ENCODE results near the gene SLC22A23.

Gene SLC22A23

DNA sequence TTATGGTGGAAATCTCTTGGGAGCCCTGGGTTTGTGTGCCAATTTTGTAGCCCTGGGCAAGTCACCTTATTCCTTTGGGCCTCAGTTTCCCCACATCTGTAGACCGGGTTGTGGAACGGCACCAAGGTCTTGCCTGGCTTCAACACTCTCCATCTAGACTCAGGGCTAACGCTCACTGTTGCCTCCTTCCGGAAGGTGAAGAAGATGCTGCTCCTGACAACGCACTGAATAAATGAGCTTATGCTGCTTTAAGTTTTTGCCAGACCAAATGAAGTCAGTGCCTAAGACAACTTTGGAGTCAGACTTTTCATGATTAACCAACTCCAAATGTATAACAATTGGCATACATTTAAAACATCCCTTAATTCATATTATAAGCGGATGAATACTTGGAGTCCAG is 145.0 kb downstream of the SLC22A23 start:
- Histone ChIP-seq H3K27me3 (ENCODE audit: insufficient read depth, low read length) (no peaks in the 10 kb centered on the region), H3K36me3 (ENCODE audit: insufficient read depth, low read depth, low read length) (no peaks in the 10 kb centered on the region), H3K27ac (ENCODE audit: low read length) (no peak overlapping the region), H3K9me3 (ENCODE audit: insufficient read depth, low read depth, low read length) (no peaks in the 10 kb centered on the region), H3K4me3 (ENCODE audit: low read length) (no peak overlapping the region), H3K4me1 (ENCODE audit: insufficient read depth, low read length) (no peaks in the 10 kb centered on the region), H3K9ac (ENCODE audit: low read depth, low read length) (no peak overlapping the region)

- Histone ChIP-seq H3K9me3 (ENCODE audit: insufficient read depth, low read depth, low read length) (no peaks in the 10 kb centered on the region), H3K9ac (ENCODE audit: low read depth, low read length) (no peak overlapping the region), H3K4me1 (ENCODE audit: insufficient read depth, low read length) (no peaks in the 10 kb centered on the region), H3K27ac (ENCODE audit: low read length) (no peak overlapping the region), H3K4me3 (ENCODE audit: low read length) (no peak overlapping the region), H3K27me3 (ENCODE audit: insufficient read depth, low read length) (no peaks in the 10 kb centered on the region), H3K36me3 (ENCODE audit: insufficient read depth, low read depth, low read length) (0 out of 2 replicates have a peak, but pooled peaks cover 4% of the 10 kb centered on the region)
These were observed 146.1 kb downstream of the SLC22A23 start for GRCh38 chr6:3310703-3311102.

DNA sequence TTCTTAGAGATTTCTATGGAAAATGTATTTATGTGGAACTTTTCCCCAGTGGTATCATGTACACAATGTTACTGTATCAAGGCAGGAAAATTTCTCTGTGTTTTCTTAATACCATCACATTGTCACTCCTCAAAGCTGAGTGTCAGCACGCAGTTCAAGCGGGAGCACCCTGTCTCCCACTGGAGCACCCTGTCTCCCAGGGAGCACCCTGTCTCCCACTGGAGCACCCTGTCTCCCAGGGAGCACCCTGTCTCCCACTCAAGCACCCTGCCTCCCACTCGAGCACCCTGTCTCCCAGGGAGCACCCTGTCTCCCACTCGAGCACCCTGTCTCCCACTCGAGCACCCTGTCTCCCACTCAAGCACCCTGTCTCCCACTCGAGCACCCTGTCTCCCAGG is 146.8 kb downstream of the SLC22A23 start:
- peaks cover 10% of the 10 kb centered on the region; the same call in 1 of the 2 replicates for H3K36me3 ChIP-seq (ENCODE audit: insufficient read depth, low read depth, low read length)
- H3K9me3 ChIP-seq (ENCODE audit: insufficient read depth, low read depth, low read length), result no peaks in the 10 kb centered on the region
- H3K27ac ChIP-seq (ENCODE audit: low read length), result no peak overlapping the region
- no peaks in the 10 kb centered on the region for H3K27me3 ChIP-seq (ENCODE audit: insufficient read depth, low read length)
- H3K4me3 ChIP-seq (ENCODE audit: low read length), result no peak overlapping the region
- H3K4me1 ChIP-seq (ENCODE audit: insufficient read depth, low read length), result no peaks in the 10 kb centered on the region
- no peak overlapping the region for H3K9ac ChIP-seq (ENCODE audit: low read depth, low read length)

- Histone ChIP-seq H3K36me3 (ENCODE audit: insufficient read depth, low read depth, low read length) (peaks cover 11% of the 10 kb centered on the region; the same call in 1 of the 2 replicates), H3K9me3 (ENCODE audit: insufficient read depth, low read depth, low read length) (no peaks in the 10 kb centered on the region), H3K27ac (ENCODE audit: low read length) (no peak overlapping the region), H3K4me1 (ENCODE audit: insufficient read depth, low read length) (no peaks in the 10 kb centered on the region), H3K9ac (ENCODE audit: low read depth, low read length) (no peak overlapping the region), H3K4me3 (ENCODE audit: low read length) (no peak overlapping the region), H3K27me3 (ENCODE audit: insufficient read depth, low read length) (no peaks in the 10 kb centered on the region)
These were observed 147.3 kb downstream of the SLC22A23 start for GRCh38 chr6:3309391-3310050.

DNA sequence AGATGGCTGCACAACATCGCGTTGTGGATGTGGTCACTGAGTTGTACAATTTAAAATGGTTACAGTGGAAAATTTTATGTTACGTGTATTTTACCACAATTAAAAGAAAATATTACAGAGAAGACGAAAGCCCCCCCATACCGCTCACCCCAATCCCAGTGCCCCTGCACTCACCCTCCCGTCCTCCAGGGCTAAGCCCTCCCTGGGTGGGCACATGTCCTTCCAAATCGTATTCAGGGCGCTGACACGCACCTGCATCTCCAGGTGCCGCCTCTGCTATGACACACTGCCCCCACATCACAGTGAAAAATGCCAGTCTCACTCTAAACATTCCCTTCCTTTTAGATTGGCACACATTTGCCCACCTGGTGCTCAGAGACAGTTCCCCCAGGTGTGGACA is 148.7 kb downstream of the SLC22A23 start:
- no peak overlapping the region for H3K9ac ChIP-seq (ENCODE audit: low read depth, low read length)
- no peak overlapping the region for H3K27ac ChIP-seq (ENCODE audit: low read length)
- peaks cover 11% of the 10 kb centered on the region; the same call in 1 of the 2 replicates for H3K36me3 ChIP-seq (ENCODE audit: insufficient read depth, low read depth, low read length)
- H3K27me3 ChIP-seq (ENCODE audit: insufficient read depth, low read length), result no peaks in the 10 kb centered on the region
- no peaks in the 10 kb centered on the region for H3K4me1 ChIP-seq (ENCODE audit: insufficient read depth, low read length)
- no peaks in the 10 kb centered on the region for H3K9me3 ChIP-seq (ENCODE audit: insufficient read depth, low read depth, low read length)
- no peak overlapping the region for H3K4me3 ChIP-seq (ENCODE audit: low read length)

- Histone ChIP-seq H3K4me1 (ENCODE audit: insufficient read depth, low read length) (no peaks in the 10 kb centered on the region), H3K27me3 (ENCODE audit: insufficient read depth, low read length) (no peaks in the 10 kb centered on the region), H3K36me3 (ENCODE audit: insufficient read depth, low read depth, low read length) (peaks cover 11% of the 10 kb centered on the region; the same call in 1 of the 2 replicates), H3K9me3 (ENCODE audit: insufficient read depth, low read depth, low read length) (no peaks in the 10 kb centered on the region), H3K9ac (ENCODE audit: low read depth, low read length) (no peak overlapping the region), H3K4me3 (ENCODE audit: low read length) (no peak overlapping the region), H3K27ac (ENCODE audit: low read length) (no peak overlapping the region)
These were observed 149.4 kb downstream of the SLC22A23 start for GRCh38 chr6:3307436-3307835.

DNA sequence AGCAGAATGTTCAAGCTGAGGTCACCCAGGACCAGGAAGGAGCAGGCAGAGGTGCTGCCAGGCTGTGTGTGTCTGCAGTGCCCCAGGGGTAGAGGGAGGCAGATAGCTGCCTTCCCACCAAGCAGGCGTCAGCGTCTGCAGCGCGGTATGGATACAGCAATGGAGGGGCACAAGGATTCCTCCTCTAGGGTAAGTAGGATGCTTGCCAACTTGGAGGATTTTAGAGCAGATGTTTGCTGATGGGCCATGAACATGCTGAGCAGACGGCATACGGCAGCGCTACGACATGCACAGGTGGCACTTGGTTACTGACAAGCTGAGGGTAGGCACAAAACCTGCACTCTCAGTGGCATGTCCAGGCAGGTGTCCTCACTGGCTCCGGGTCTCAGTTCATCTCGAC is 150.0 kb downstream of the SLC22A23 start:
- Histone ChIP-seq H3K4me3 (ENCODE audit: low read length) (no peak overlapping the region), H3K27me3 (ENCODE audit: insufficient read depth, low read length) (no peaks in the 10 kb centered on the region), H3K9me3 (ENCODE audit: insufficient read depth, low read depth, low read length) (no peaks in the 10 kb centered on the region), H3K27ac (ENCODE audit: low read length) (no peak overlapping the region), H3K9ac (ENCODE audit: low read depth, low read length) (no peak overlapping the region), H3K36me3 (ENCODE audit: insufficient read depth, low read depth, low read length) (peaks cover 11% of the 10 kb centered on the region; the same call in 1 of the 2 replicates), H3K4me1 (ENCODE audit: insufficient read depth, low read length) (no peaks in the 10 kb centered on the region)

GRCh38 chr6:3305831-3306230 is 151.0 kb downstream of the SLC22A23 start:
- Histone ChIP-seq H3K27me3 (ENCODE audit: insufficient read depth, low read length) (no peaks in the 10 kb centered on the region), H3K4me3 (ENCODE audit: low read length) (no peak overlapping the region), H3K4me1 (ENCODE audit: insufficient read depth, low read length) (no peaks in the 10 kb centered on the region)

GRCh38 chr6:3305216-3305565 is 151.7 kb downstream of the SLC22A23 start:
- Histone ChIP-seq H3K27me3 (ENCODE audit: insufficient read depth, low read length) (no peaks in the 10 kb centered on the region), H3K4me1 (ENCODE audit: insufficient read depth, low read length) (no peaks in the 10 kb centered on the region), H3K4me3 (ENCODE audit: low read length) (no peak overlapping the region), H3K36me3 (ENCODE audit: insufficient read depth, low read depth, low read length) (peaks cover 11% of the 10 kb centered on the region; the same call in 1 of the 2 replicates), H3K27ac (ENCODE audit: low read length) (no peak overlapping the region), H3K9me3 (ENCODE audit: insufficient read depth, low read depth, low read length) (no peaks in the 10 kb centered on the region), H3K9ac (ENCODE audit: low read depth, low read length) (no peak overlapping the region)

More at GRCh38 chr6:3305831-3306230, 151.0 kb downstream of the SLC22A23 start:
- peaks cover 11% of the 10 kb centered on the region; the same call in 1 of the 2 replicates for H3K36me3 ChIP-seq (ENCODE audit: insufficient read depth, low read depth, low read length)
- H3K27ac ChIP-seq (ENCODE audit: low read length), result no peak overlapping the region
- no peak overlapping the region for H3K9ac ChIP-seq (ENCODE audit: low read depth, low read length)
- H3K9me3 ChIP-seq (ENCODE audit: insufficient read depth, low read depth, low read length), result no peaks in the 10 kb centered on the region

GRCh38 chr6:3304500-3305215 is 152.2 kb downstream of the SLC22A23 start:
- Histone ChIP-seq H3K4me3 (ENCODE audit: low read length) (no peak overlapping the region), H3K27ac (ENCODE audit: low read length) (no peak overlapping the region), H3K9me3 (ENCODE audit: insufficient read depth, low read depth, low read length) (no peaks in the 10 kb centered on the region), H3K9ac (ENCODE audit: low read depth, low read length) (no peak overlapping the region), H3K27me3 (ENCODE audit: insufficient read depth, low read length) (no peaks in the 10 kb centered on the region), H3K4me1 (ENCODE audit: insufficient read depth, low read length) (no peaks in the 10 kb centered on the region), H3K36me3 (ENCODE audit: insufficient read depth, low read depth, low read length) (peaks cover 11% of the 10 kb centered on the region; the same call in 1 of the 2 replicates)

- Histone ChIP-seq H3K4me3 (ENCODE audit: low read length) (no peak overlapping the region), H3K4me1 (ENCODE audit: insufficient read depth, low read length) (no peaks in the 10 kb centered on the region), H3K36me3 (ENCODE audit: insufficient read depth, low read depth, low read length) (peaks cover 11% of the 10 kb centered on the region; the same call in 1 of the 2 replicates), H3K9ac (ENCODE audit: low read depth, low read length) (no peak overlapping the region), H3K27me3 (ENCODE audit: insufficient read depth, low read length) (no peaks in the 10 kb centered on the region), H3K9me3 (ENCODE audit: insufficient read depth, low read depth, low read length) (no peaks in the 10 kb centered on the region), H3K27ac (ENCODE audit: low read length) (no peak overlapping the region)
These were observed 152.9 kb downstream of the SLC22A23 start for GRCh38 chr6:3303795-3304411.

- Histone ChIP-seq H3K4me3 (ENCODE audit: low read length) (no peak overlapping the region), H3K36me3 (ENCODE audit: insufficient read depth, low read depth, low read length) (peaks cover 22% of the 10 kb centered on the region), H3K9me3 (ENCODE audit: insufficient read depth, low read depth, low read length) (no peaks in the 10 kb centered on the region), H3K9ac (ENCODE audit: low read depth, low read length) (no peak overlapping the region), H3K4me1 (ENCODE audit: insufficient read depth, low read length) (no peaks in the 10 kb centered on the region), H3K27ac (ENCODE audit: low read length) (no peak overlapping the region), H3K27me3 (ENCODE audit: insufficient read depth, low read length) (no peaks in the 10 kb centered on the region)
These were observed 155.3 kb downstream of the SLC22A23 start for GRCh38 chr6:3301506-3301905.

Data from iPS-20b (cell line).